ENCODE data around the gene CSF2.

CSF2 gene

GRCh38 chr5:132073231-132074013 is at the start of gene CSF2:
TSS of gene CSF2 (plus strand) at chr5:132073789. CDS start at chr5:132073824, 35 bp downstream.
- no peak for DNase-seq

- no peak for DNase-seq
Observed at GRCh38 chr5:132024117-132024435, 49.5 kb upstream of the CSF2 start.

GRCh38 chr5:132024789-132025402 is 48.7 kb upstream of the CSF2 start:
- no peak for DNase-seq

DNA sequence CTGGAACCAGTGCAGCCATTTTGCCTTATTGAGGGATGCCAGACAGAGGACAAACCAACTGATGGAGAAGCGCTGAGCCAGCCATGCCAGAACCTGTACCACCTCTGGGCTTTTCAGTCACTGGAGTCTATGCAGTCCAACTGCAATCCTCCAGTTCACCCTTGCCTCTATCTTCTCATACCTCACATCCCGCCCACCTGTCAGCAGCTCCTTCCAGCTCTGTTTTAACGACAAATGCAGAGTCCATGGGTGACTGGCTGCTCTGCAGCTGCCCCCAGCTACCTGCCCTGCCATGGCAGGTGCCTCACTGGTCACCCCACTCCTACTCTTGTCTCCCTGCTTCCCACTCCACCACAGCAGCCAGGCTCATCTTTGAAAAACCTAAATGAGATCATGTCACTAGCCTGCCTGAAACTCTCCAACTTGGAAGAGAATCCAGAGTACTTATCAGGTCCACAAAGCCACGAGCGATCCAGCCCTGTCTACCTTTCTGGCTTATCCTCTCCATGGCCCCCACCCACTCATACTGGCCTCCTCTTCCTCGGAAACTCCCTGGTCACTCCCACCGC is 48.1 kb upstream of the CSF2 start:
- no peak for DNase-seq

- DNase-seq: peak; percentile 62
Observed at GRCh38 chr5:132026516-132027008, 47.0 kb upstream of the CSF2 start.

DNA sequence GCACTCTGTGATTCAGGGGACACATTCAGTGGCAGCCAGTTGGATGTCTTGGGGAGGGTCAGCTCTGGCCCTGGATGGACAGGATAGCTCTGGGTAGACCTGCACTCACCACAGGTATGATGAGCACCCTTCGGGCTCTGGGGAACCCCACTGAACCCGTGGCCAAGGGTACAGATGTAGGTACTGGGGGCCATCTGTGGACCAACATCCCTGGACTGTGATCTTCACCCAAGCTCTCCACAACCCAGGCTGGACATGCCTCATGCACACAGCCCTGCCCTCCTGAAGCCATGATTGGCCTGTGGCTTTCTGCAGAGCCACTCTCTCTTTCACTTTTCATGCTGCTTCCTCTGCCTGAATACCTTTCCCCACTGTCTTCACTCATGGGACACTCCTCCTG is 46.6 kb upstream of the CSF2 start:
- DNase-seq: no peak

DNA sequence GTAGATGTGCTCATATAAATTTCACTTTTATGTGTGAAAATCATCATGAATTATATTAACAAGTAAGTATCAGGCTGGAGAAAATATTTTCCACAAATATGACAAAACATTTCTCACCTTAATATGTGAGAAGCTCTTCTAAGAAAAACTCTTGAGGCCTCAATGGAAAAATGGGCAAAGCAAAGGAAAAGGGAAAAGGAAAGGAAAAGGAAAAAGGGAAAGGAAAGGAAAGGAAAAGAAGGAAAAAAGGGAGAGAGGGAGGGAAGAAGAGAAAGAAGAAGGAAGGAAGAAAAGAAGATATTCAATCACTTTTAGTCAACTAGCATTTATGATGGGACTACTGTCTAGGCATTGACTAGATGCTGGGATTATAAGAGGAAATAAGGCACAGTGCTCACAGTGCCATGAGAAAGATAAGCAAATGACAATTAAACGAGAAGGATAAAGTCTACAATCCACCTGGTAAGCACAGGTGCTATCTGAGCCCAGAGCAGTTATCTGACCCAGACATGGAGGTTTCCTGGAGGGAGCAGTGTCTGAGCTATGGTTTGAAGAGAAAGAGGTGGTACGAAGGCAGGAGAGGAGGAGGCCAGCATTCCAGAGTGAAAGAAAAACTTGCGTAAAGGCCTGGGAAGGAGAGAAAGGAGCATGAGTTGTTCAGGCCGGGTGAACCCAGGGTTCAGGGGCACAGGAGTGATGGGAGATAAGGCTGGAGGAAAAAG is 43.8 kb upstream of the CSF2 start:
- no peak for DNase-seq

GRCh38 chr5:132030610-132031009 is 43.0 kb upstream of the CSF2 start:
- no peak for DNase-seq

DNA sequence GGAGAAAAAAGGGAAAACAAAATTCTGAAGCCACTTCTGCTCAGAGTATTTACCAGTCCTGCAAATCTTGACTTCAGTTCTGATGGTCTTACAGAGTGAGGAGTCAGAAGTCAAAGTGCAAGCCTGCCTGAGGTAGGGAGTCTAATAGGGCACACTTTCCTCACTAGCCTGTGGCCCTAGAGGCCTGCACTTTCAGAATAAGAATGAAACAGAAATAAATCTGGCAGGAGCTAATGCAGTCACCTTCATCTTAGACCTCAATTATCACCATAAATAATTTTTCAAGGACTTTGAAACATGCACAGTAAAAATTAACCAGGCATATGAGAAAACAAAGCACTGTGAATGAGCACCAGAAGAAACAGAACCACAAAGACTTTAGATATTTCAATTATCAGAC is 41.4 kb upstream of the CSF2 start:
- DNase-seq: no peak

GRCh38 chr5:132033122-132033521 is 40.5 kb upstream of the CSF2 start:
- no peak for DNase-seq

DNA sequence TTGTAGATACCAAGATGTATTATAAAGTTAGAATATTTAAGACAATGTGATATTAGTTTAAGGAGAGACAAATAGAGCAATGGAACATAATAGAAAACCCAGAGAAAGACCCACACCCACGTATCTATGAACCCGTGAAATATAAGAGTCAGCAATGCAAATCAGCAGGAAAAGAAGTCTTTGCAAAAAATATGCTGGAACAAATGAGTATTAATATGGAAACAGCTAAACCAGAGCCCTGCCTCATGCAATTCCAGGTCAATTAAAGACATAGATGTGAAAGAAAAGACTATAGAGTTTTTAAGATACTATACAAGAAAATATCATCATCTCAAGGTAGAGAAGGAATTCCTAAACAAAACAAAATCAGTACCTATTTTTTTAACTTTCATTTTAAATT is 36.2 kb upstream of the CSF2 start:
- no peak for DNase-seq

DNA sequence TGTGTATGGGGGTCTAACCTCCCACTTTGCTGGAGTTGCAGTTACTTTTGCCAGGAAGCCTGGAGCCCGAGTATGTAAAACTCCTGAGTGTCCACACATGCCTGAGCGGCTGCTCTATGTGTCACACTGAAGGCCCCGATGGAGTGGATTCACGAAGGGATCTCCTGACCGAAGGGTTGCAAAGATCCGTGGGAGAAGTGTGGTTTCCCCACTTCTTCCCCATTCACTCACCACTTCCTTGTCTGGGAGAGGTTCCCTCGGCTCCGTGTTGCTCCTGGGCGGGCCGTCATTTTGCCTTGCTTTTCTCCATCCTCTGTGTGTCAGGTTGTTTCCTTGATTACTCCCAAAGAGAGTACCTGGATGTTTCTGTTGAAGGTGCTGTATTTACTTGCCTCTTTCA is 29.4 kb upstream of the CSF2 start:
- DNase-seq: no peak

GRCh38 chr5:132046880-132047299 is 26.7 kb upstream of the CSF2 start:
- DNase-seq: no peak

DNA sequence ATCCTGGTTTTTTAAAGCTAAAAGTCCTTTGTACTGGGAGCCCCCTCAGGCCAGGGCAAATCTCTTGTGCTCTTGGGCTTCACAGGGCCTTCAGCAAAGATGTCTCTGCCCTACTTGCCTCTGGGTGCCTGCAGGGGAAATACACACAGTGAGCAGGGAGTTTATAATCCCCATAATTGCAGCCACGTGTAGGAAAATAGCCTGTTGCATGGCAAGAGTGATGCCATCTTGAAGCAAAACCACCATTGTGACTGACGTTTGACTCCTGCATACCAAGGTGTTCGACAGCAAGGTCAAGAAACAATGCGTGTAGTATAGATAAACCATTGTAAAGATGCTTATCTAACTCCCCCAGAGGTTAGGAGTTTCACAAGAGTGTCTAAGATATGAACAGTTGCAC is 24.5 kb upstream of the CSF2 start:
- no peak for DNase-seq

DNA sequence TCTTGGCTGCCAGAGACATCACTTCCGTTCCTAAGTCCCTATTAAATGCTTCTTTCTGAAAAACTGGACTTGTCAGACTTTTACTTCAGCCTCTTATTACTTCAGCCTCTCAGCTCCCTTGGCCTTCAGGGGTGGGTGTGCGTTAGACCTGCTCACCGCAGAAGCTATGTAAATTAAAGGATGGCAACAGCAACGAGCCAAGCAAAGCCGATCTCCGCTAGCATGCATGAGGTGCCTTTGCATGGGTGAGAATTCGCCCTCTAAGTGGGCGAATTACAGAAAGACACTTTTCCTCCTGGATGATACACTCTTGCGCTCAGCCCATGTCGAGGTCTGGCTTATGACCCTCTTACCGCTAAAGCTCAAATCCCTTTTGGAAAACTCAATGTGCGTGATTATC is 24.0 kb upstream of the CSF2 start:
- DNase-seq: no peak

GRCh38 chr5:132050136-132050535 is 23.5 kb upstream of the CSF2 start:
- DNase-seq: no peak

- no peak for DNase-seq
Observed at GRCh38 chr5:132050661-132051552, 22.7 kb upstream of the CSF2 start.

DNA sequence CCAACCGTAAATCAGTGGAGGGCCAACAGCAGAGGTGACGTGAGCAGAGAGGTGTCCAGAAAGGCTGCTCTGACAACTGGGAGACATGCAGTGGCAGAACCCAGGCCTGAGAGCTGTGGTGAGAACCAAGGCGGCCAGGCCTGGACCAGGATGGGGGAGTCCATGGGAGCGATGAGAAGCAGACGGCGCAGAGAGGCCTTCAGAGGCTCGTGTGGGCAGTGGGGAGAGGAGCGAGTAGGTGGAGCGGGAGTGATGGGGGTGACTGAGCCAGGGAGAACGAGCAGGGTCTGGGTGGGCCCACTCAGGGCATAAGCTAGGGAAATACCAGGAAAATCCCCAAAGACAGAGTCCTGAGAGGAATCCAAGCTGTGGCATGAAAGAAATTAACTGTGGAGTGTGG is 21.1 kb upstream of the CSF2 start:
- no peak for DNase-seq

DNA sequence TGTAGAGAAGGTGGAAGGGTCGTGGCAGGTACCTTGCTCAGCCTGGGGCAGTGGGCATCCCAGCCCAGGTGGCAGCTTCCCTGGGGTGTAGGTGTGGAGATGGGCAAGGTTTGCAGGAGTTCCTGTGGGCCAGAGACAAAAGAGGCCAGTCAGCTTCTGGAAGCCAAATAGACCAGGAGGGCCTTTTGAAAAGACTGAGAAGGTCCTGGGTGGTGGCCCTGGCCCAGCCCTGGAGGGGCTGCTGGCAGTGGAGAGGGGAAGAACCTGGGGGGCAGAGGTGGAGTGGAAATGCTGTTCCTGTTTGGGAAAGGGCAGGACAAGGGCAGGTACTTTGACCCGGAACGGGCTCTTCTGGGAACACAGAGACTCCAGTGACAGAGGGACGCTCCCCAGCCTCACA is 20.1 kb upstream of the CSF2 start:
- DNase-seq: no peak

GRCh38 chr5:132054031-132054696 is 19.4 kb upstream of the CSF2 start:
- no peak for DNase-seq

GRCh38 chr5:132054697-132055440 is 18.7 kb upstream of the CSF2 start:
- DNase-seq: no peak

All from CD4-positive, alpha-beta T cell treated with Interleukin-15 for 1 hour (primary cell).